Gastrocnemius medialis (tissue), 4 donors: Measurements from ENCODE around the gene E2F4. TPM values are rescaled to one million over a fixed set of nuclear protein-coding genes. Genes with fewer than 3 reads are reported as not detected.

Source experiments
- ATAC-seq, 2 donors: fragments of 150-250 bp; one replicate each; pipeline ENCODE4 v1.9.1; 2016
- DNase-seq, 2 donors: peaks; one replicate each; pipeline ENCODE4 v3.0.0-alpha.2; 2019
- H3K27ac ChIP-seq, 4 donors: fragments of 200-600 bp; sonication (generic); 1 replicate in 1 of 4; 2 replicates in 3 of 4; pipeline ENCODE4 v1.5.1; 2016 to 2018; ENCODE audit warnings: mild to moderate bottlenecking in 2 of 4, moderate library complexity in 1 of 4
- H3K27me3 ChIP-seq, 3 donors: fragments of 200-600 bp; sonication (generic) in 2 of 3; 1 replicate in 1 of 3; 2 replicates in 2 of 3; pipeline versions ENCODE4 v1.5.1 to v1.6.0; 2016 to 2019; ENCODE audit warnings: mild to moderate bottlenecking in 1 of 3, moderate library complexity in 1 of 3
- H3K36me3 ChIP-seq, 2 donors: fragments of 200-600 bp; sonication (generic) in 1 of 2; one replicate each; pipeline ENCODE4 v1.5.1; 2017 to 2018
- H3K4me1 ChIP-seq, 2 donors: fragments of 200-600 bp; sonication (generic) in 1 of 2; one replicate each; pipeline ENCODE4 v1.5.1; 2016 to 2017; ENCODE audit warnings: mild to moderate bottlenecking in 2 of 2
- H3K4me3 ChIP-seq, 4 donors: fragments of 200-600 bp; sonication (generic) in 3 of 4; 1 replicate in 1 of 4; 2 replicates in 3 of 4; pipeline ENCODE4 v1.5.1; 2016 to 2019; ENCODE audit warnings: mild to moderate bottlenecking in 2 of 4
- H3K9me3 ChIP-seq, 3 donors: fragments of 200-600 bp; sonication (generic) in 2 of 3; 1 replicate in 1 of 3; 2 replicates in 2 of 3; pipeline ENCODE4 v1.5.1; 2016 to 2019
- POLR2A ChIP-seq, 2 donors: fragments of 450-650 bp; IDR thresholded peaks; one replicate each; pipeline ENCODE4 v1.6.1; 2017; ENCODE audit warnings: antibody characterized with exemption in 2 of 2, mild to moderate bottlenecking in 2 of 2, moderate library complexity in 2 of 2
- in situ Hi-C, 4 donors: fragments of 200-750 bp; cut with MboI; loops; one replicate each; pipeline versions ENCODE4 v1.15.0 to v1.8.0; 2017; ENCODE audit warnings: low sequenced_read_pairs in 4 of 4
- intact Hi-C: fragments of 100-400 bp; cut with DNase I; formaldehyde crosslinking; loops from one replicate; pipeline ENCODE4 v1.15.1; 2023; ENCODE audit warnings: low total_unique reads
- total RNA-seq, 4 donors: library from RNA; depleted of rRNA; stranded (reverse); fragments of >200 nt; gene quantifications; one replicate each; pipeline versions ENCODE4 v1.1.0 to v1.2.3, GENCODE V29; 2016
- TF ChIP-seq, protein P1 (sequence below), 5 experiments: fragments of 450-650 bp in 3 of 5; fragments of 200-600 bp in 2 of 5; sonication (generic) in 2 of 5; IDR thresholded peaks in 4 of 5; conservative IDR thresholded peaks in 1 of 5; 1 replicate in 4 of 5; 2 replicates in 1 of 5; pipeline ENCODE4 v1.5.1; 2016 to 2019; ENCODE audit warnings: antibody characterized with exemption in 5 of 5, mild to moderate bottlenecking in 3 of 5, moderate library complexity in 3 of 5

E2F4 gene
- total RNA-seq, 4 donors from 2014 or later = 67.8 to 114 (median 96.5) TPM

DNA sequence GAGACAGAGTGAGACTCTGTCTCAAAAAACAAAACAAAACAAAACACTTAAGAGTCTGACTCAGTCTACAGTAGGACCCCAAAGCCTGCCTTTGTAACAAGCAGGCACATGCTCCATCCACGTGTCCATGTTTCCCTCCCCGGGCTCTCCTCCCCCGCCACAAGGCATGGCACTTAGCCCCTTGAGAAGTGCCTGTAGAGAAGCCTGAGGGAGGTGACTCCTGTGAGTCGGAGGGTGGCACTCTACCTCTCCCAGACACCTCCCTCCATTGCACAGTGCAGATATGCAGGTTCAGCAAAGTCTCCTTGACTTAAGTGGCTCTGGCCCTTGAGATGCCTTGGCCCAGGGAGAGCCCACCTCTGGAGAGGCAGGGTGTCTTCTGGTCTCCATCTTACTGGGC is 48.6 kb downstream of the E2F4 start:
- TF ChIP-seq POLR2A (IDR thresholded peaks at IDR 0.05) = no peak
- TF ChIP-seq, protein P1, sequence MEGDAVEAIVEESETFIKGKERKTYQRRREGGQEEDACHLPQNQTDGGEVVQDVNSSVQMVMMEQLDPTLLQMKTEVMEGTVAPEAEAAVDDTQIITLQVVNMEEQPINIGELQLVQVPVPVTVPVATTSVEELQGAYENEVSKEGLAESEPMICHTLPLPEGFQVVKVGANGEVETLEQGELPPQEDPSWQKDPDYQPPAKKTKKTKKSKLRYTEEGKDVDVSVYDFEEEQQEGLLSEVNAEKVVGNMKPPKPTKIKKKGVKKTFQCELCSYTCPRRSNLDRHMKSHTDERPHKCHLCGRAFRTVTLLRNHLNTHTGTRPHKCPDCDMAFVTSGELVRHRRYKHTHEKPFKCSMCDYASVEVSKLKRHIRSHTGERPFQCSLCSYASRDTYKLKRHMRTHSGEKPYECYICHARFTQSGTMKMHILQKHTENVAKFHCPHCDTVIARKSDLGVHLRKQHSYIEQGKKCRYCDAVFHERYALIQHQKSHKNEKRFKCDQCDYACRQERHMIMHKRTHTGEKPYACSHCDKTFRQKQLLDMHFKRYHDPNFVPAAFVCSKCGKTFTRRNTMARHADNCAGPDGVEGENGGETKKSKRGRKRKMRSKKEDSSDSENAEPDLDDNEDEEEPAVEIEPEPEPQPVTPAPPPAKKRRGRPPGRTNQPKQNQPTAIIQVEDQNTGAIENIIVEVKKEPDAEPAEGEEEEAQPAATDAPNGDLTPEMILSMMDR (IDR thresholded peaks at IDR 0.05 in 4 of 5, conservative IDR thresholded peaks at IDR 0.05 in 1 of 5) = no peak
- ATAC-seq = peak; percentile 0 to 2
- Histone ChIP-seq H3K27ac (peak overlapping the region; percentile 94 to 99 (median 98)), H3K27me3 (no peaks in the 10 kb centered on the region), H3K4me1 (peaks cover 72 to 73% of the 10 kb centered on the region in 2 donors), H3K9me3 (no peaks in the 10 kb centered on the region), H3K4me3 (peak overlapping the region in 2 of 4 donors; percentile 2 to 3), H3K36me3 (peaks cover 0 to 42% of the 10 kb centered on the region in 2 donors)
- intact Hi-C loops = loop anchor here (5.0 kb wide), 1 partner anchor 68 kb away; the partner anchor contains the start of gene NOL3
- no peak for DNase-seq
- in situ Hi-C loops = no loop called here

DNA sequence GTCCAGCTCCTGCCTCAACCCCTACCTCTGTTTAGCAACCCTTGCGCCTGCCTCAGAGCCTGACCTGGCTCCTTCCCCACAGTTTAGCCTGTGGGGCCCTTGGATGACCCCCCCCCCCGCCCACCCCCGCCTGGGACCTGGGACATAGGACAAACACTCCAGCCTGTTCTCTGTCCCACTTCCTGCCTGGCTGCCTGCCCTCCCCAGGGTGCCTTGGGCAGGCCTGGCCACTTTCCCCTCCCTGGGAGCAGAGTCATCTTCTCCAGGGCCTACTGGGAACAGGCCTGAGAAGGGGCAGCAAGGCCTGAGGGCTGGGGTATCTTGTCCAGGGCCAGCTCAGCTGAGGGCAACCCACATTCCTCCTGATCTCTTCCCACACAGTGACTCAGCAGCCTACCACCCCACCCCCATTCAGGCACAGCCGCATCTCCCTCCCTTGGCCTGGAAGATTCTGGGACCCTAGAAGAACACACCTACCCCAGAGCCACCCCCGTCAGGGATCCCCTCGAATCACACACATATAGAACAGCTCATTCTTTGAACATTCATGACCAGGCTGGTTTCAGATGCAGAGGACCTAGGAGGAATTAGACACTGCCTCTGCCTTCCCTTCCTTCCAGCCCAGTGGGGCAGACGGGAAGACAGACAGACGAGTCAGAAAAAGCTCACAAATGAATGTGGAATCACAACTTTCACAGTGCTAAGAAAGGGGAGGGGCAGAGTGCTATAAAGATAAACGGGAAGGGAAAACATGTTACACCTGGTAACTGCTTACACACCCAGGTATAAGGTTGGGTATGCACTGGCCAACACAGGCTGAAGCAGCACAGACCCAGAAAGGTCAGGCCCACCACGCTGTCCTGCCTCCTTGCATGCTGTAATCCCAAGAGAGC is 49.3 kb downstream of the E2F4 start:
- no peaks in the 10 kb centered on the region for H3K9me3 ChIP-seq
- peak overlapping the region in 3 of 4 donors; percentile 2 to 18 (median 15) for H3K4me3 ChIP-seq
- in situ Hi-C loops = no loop called here
- intact Hi-C loops = loop anchor here (5.0 kb wide), 1 partner anchor 69 kb away; the partner anchor contains the start of gene NOL3
- DNase-seq (peak; percentile 82 to 95), ATAC-seq (peak; percentile 30 to 37)
- TF ChIP-seq, protein P1 (IDR thresholded peaks at IDR 0.05 in 4 of 5, conservative IDR thresholded peaks at IDR 0.05 in 1 of 5) = no peak
- peak; percentile 24 to 55 for TF ChIP-seq POLR2A (IDR thresholded peaks at IDR 0.05)
- peak overlapping the region; percentile 94 to 99 (median 98) for H3K27ac ChIP-seq
- peaks cover 0 to 35% of the 10 kb centered on the region in 2 donors for H3K36me3 ChIP-seq
- peaks cover 77 to 78% of the 10 kb centered on the region in 2 donors for H3K4me1 ChIP-seq
- no peaks in the 10 kb centered on the region for H3K27me3 ChIP-seq

DNA sequence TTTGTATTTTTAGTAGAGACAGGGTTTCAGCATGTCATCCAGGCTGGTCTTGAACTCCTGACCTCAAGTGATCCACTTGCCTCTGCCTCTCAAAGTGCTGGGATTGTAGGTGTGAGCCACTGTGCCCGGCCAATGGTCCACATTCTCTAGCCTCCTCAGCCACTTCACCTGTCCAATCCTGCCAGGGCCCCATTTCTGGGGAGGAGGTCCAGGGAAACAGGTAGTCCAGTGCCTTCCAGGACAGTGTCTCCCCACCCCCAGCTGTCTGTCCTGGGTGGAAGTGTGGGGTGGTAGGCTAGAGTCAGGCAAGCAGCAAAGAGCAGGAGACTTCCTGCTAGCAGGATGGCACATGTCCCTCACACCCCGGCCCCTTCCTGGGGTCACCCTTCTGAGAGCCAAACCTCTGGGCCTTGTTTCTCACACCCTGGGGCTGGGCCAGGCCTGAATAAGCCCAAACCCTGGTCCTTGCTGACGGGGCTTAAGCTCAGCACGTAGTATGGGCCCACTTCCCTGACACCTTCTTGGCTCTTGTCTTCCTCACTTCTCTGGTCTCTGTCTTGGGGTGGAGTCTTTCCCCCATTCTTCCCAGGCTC is 50.3 kb downstream of the E2F4 start:
- intact Hi-C loops = loop anchor here (5.0 kb wide), 1 partner anchor 70 kb away; the partner anchor contains the start of gene NOL3
- Histone ChIP-seq H3K27ac (peak overlapping the region; percentile 94 to 99 (median 98)), H3K9me3 (no peaks in the 10 kb centered on the region), H3K4me1 (peaks cover 77 to 78% of the 10 kb centered on the region in 2 donors), H3K27me3 (no peaks in the 10 kb centered on the region), H3K4me3 (no peak overlapping the region), H3K36me3 (peaks cover 0 to 25% of the 10 kb centered on the region in 2 donors)
- in situ Hi-C loops = no loop called here
- ATAC-seq = no peak
- no peak for DNase-seq
- TF ChIP-seq POLR2A (IDR thresholded peaks at IDR 0.05) = no peak
- TF ChIP-seq, protein P1 (IDR thresholded peaks at IDR 0.05 in 4 of 5, conservative IDR thresholded peaks at IDR 0.05 in 1 of 5) = no peak

DNA sequence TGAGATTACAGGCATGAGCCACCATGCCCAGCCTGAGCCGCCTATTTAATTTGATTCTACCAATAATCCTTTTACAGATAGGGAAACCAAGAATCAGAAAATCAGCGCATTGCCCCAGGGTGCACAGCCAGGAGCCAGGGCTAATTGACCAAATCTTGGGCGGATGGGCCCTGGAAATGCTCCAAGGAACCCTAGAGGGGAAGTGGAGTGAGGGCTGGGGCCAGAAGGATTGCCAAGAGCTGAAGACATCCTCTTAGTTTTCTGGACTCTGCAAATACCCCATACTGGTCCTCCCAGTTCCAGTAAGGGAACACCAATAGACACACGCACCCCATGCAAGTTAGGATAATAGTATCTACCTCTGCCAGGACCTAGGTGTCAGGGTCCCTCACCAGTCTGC is 51.5 kb downstream of the E2F4 start:
- Histone ChIP-seq H3K27me3 (no peaks in the 10 kb centered on the region), H3K27ac (peak overlapping the region; percentile 94 to 99 (median 98)), H3K36me3 (peaks cover 0 to 13% of the 10 kb centered on the region in 2 donors), H3K4me1 (peaks cover 83 to 84% of the 10 kb centered on the region in 2 donors), H3K9me3 (no peaks in the 10 kb centered on the region), H3K4me3 (peak overlapping the region in 3 of 4 donors; percentile 8 to 93 (median 17))
- peak in 1 of 2 donors; percentile 53 for DNase-seq
- TF ChIP-seq, protein P1 (IDR thresholded peaks at IDR 0.05 in 4 of 5, conservative IDR thresholded peaks at IDR 0.05 in 1 of 5) = no peak
- ATAC-seq = no peak
- intact Hi-C loops = loop anchor here (5.0 kb wide), 1 partner anchor 71 kb away; the partner anchor contains the start of gene NOL3
- in situ Hi-C loops = no loop called here
